Stimulated activated naive CD8-positive, alpha-beta T cell treated with anti-CD3 and anti-CD28 coated beads, Interleukin-15, Interleukin-2, amounts not matched to agents 100 U/mL and 50 U/mL, for 24 hours (primary cell): ENCODE data around the gene STAMBP.
A peak's percentile ranks its signal among the peaks of the same experiment; 100 is the strongest.
"Not testable (repeated sequence)": the region's sequence is repeated elsewhere in the genome, so short reads cannot be mapped to it uniquely, and the experiment has no call there.

ENCODE experiments used
- ATAC-seq: fragments of 150-1000 bp; cut with Tn5 transposase; one replicate; pipeline ENCODE4 v1.10.0; 2021
- DNase-seq: peaks from one replicate; pipeline ENCODE4 v3.0.0; 2021

The STAMBP gene

GRCh38 chr2:73828818-73829570 lies at the start of gene STAMBP:
TSS of gene STAMBP (plus strand) at chr2:73828961. CDS start at chr2:73830857, 1,896 bp downstream.
- peak; percentile 92 for DNase-seq
- peak; percentile 81 for ATAC-seq

- ATAC-seq (peak; percentile 100), DNase-seq (peak; percentile 98)
Observed at GRCh38 chr2:73779467-73780236, 49.1 kb upstream of the STAMBP start, which contains the start of gene DUSP11. TSS of gene DUSP11 (minus strand) at chr2:73780103. CDS start at chr2:73779974, 129 bp downstream.

GRCh38 chr2:73780237-73780582 lies 48.6 kb upstream of the STAMBP start:
- ATAC-seq: no peak
- no peak for DNase-seq

GRCh38 chr2:73783402-73783801 lies 45.4 kb upstream of the STAMBP start:
- DNase-seq, ATAC-seq: not testable (repeated sequence)

- not testable (repeated sequence) for ATAC-seq, DNase-seq
Observed at GRCh38 chr2:73783883-73784282, 44.9 kb upstream of the STAMBP start, which contains the start of gene C2orf78. TSS of gene C2orf78 (plus strand) at chr2:73784183. CDS start at chr2:73784310, 127 bp downstream.

GRCh38 chr2:73811878-73812277 lies 16.9 kb upstream of the STAMBP start:
- ATAC-seq (no peak), DNase-seq (no peak)

GRCh38 chr2:73812635-73813034 lies 16.1 kb upstream of the STAMBP start:
- no peak for DNase-seq
- ATAC-seq: no peak

GRCh38 chr2:73818296-73818695 lies 10.5 kb upstream of the STAMBP start:
- no peak for ATAC-seq
- DNase-seq: no peak

GRCh38 chr2:73821227-73821626 lies 7.5 kb upstream of the STAMBP start:
- peak; percentile 41 for DNase-seq
- ATAC-seq: peak; percentile 94

GRCh38 chr2:73821669-73822068 lies 7.1 kb upstream of the STAMBP start:
- ATAC-seq: no peak
- no peak for DNase-seq

- ATAC-seq: peak; percentile 41
- DNase-seq: no peak
Observed at GRCh38 chr2:73822276-73822675, 6.5 kb upstream of the STAMBP start.

GRCh38 chr2:73822991-73823390 lies 5.8 kb upstream of the STAMBP start:
- DNase-seq (no peak), ATAC-seq (no peak)

- DNase-seq (no peak), ATAC-seq (no peak)
Observed at GRCh38 chr2:73823416-73823815, 5.3 kb upstream of the STAMBP start.

- ATAC-seq: no peak
- DNase-seq: no peak
Observed at GRCh38 chr2:73823916-73824523, 4.7 kb upstream of the STAMBP start.

GRCh38 chr2:73825408-73825807 lies 3.4 kb upstream of the STAMBP start:
- DNase-seq (no peak), ATAC-seq (no peak)

GRCh38 chr2:73827018-73827417 lies 1.7 kb upstream of the STAMBP start:
- ATAC-seq (no peak), DNase-seq (no peak)

- DNase-seq: no peak
- no peak for ATAC-seq
Observed at GRCh38 chr2:73827660-73828388, 937 bp upstream of the STAMBP start.

- ATAC-seq (no peak), DNase-seq (no peak)
Observed at GRCh38 chr2:73828389-73828817, 358 bp upstream of the STAMBP start.

- DNase-seq: peak; percentile 17
- peak; percentile 89 for ATAC-seq
Observed at GRCh38 chr2:73830871-73831401, 2.2 kb downstream of the STAMBP start.

- no peak for ATAC-seq
- no peak for DNase-seq
Observed at GRCh38 chr2:73832930-73833329, 4.2 kb downstream of the STAMBP start.

GRCh38 chr2:73836141-73836943 lies 7.6 kb downstream of the STAMBP start:
- no peak for DNase-seq

More at GRCh38 chr2:73836141-73836943, 7.6 kb downstream of the STAMBP start:
- no peak for ATAC-seq
